Effector memory CD4-positive, alpha-beta T cell (primary cell): ENCODE data around the gene MYDGF.

Experiments used
- DNase-seq, 3 donors: peaks; one replicate each; pipeline ENCODE4 v3.0.0-alpha.2; 2020
- H3K27ac ChIP-seq: 2 replicates; pipeline ENCODE4 v1.7.0; 2013; ENCODE audit warnings: mild to moderate bottlenecking, low read length, moderate library complexity; ENCODE audit not compliant: insufficient read depth, poor library complexity, severe bottlenecking
- H3K27me3 ChIP-seq: replicated peaks from 2 replicates; pipeline ENCODE4 v1.7.0; 2013; ENCODE audit warnings: mild to moderate bottlenecking, low read length; ENCODE audit not compliant: insufficient read depth, control insufficient read depth, poor library complexity, severe bottlenecking
- H3K36me3 ChIP-seq: 2 replicates; pipeline ENCODE4 v1.7.0; 2013; ENCODE audit warnings: mild to moderate bottlenecking, low read length, moderate library complexity; ENCODE audit not compliant: control insufficient read depth, insufficient read depth
- H3K4me1 ChIP-seq: 2 replicates; pipeline ENCODE4 v1.7.0; 2013; ENCODE audit warnings: low read length, mild to moderate bottlenecking; ENCODE audit not compliant: control insufficient read depth, insufficient read depth, poor library complexity, severe bottlenecking
- H3K4me3 ChIP-seq: 2 replicates; pipeline ENCODE4 v1.7.0; 2013; ENCODE audit warnings: low read length, low read depth, mild to moderate bottlenecking; ENCODE audit not compliant: insufficient read depth, poor library complexity, severe bottlenecking
- H3K9me3 ChIP-seq: 2 replicates; pipeline ENCODE4 v1.7.0; 2013; ENCODE audit warnings: mild to moderate bottlenecking, low read length, moderate library complexity; ENCODE audit not compliant: control insufficient read depth

MYDGF gene

GRCh38 chr19:4618019-4618418, 52.1 kb downstream of the MYDGF start:
- no peak overlapping the region for H3K27ac ChIP-seq
- no peak for DNase-seq
- no peaks in the 10 kb centered on the region for H3K27me3 ChIP-seq
- no peaks in the 10 kb centered on the region for H3K9me3 ChIP-seq
- no peaks in the 10 kb centered on the region for H3K4me1 ChIP-seq
- H3K36me3 ChIP-seq: no peaks in the 10 kb centered on the region
- no peak overlapping the region for H3K4me3 ChIP-seq

DNA sequence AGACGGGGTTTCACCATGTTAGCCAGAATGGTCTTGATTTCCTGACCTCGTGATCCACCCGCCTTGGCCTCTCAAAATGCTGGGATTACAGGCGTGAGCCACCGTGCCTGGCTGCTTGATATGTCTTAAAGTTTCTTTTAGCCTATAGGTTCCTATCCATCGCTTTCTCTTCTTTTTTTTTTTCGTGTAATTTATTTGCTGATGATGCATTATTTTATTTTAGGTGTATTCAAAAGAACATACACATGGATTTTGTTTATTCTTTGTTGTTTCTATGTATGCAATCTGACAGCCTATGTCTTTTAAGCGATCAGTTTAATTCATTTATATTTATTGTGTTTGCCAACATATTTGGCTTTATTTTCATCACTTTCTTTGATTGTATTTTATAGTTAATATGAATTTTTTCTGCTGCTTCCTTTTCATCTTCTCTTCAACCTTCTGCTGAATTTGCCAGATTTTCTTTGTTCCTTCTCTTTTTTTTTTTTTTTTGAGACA, 56.8 kb downstream of the MYDGF start:
- Histone ChIP-seq H3K4me1 (no peaks in the 10 kb centered on the region), H3K27me3 (peaks cover 5% of the 10 kb centered on the region), H3K9me3 (no peaks in the 10 kb centered on the region), H3K4me3 (no peak overlapping the region), H3K27ac (no peak overlapping the region), H3K36me3 (no peaks in the 10 kb centered on the region)
- DNase-seq: no peak

GRCh38 chr19:4609878-4610511, 60.1 kb downstream of the MYDGF start:
- Histone ChIP-seq H3K27me3 (peaks cover 5% of the 10 kb centered on the region), H3K4me3 (no peak overlapping the region), H3K4me1 (no peaks in the 10 kb centered on the region), H3K9me3 (no peaks in the 10 kb centered on the region), H3K27ac (no peak overlapping the region), H3K36me3 (no peaks in the 10 kb centered on the region)
- no peak for DNase-seq
